IPS-11a (cell line): Measurements from ENCODE around the gene KHK.
"Not testable (repeated sequence)": the region's sequence is repeated elsewhere in the genome, so short reads cannot be mapped to it uniquely, and the experiment has no call there.

Experiments
- H3K4me3 ChIP-seq: one replicate; pipeline ENCODE4 v1.5.1; 2013; ENCODE audit warnings: low read depth, low read length, control low read depth

KHK gene

DNA sequence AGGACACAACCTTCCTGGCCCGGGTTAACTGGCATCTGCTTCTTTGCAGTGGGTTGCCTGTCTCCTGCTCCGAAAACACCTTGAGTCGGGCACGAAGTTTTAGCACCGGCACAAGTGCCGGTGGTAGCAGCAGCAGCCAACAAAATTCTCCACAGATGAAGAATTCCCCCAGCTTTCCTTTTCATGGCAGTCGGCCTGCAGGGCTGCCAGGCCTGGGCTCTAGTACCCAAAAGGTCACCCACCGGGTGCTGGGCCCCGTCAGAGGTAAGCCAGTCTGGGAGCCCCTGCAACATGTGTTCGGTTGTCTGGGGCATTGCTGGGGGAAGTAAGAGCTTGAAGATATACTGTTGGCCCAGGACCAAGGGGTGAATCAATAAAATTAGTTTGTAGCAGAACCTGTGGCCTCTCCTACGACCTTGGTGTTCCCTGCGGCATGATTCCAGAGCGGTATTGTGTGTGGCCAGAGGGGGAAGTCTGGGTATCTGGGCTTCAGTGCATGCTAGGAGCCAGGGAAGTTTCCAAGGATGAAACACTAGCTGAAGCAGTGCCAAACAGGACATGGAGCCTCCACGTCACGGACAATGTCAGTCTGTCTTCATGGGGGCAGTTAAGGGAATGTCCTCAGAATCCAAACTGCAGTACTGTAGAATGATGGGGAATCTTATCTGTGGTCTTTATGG lies 27.3 kb upstream of the KHK start:
- H3K4me3 ChIP-seq: no peak overlapping the region

GRCh38 chr2:27060323-27060722 lies 26.2 kb upstream of the KHK start:
- H3K4me3 ChIP-seq: no peak overlapping the region

GRCh38 chr2:27065128-27065527 lies 21.4 kb upstream of the KHK start:
- H3K4me3 ChIP-seq: no peak overlapping the region

GRCh38 chr2:27067385-27067784 lies 19.2 kb upstream of the KHK start:
- H3K4me3 ChIP-seq: no peak overlapping the region

DNA sequence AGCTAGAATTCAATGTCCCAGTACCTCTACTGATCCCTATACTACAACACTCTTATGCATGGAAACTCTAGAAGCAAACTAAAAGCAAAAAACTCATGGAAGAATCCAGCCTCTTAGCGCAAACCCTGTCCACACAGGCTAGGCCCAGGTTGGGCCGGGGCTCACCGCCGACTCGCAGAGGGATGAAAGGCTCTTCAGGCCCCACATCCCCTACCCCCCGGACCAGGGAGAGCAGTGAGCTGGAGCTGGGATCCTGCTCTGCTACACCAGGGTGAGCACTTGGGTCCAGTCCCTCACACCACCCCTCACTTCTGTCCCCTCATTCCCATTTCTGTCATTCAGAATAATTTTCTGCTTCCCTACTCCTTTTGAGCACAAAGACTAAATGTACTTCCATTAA lies 17.1 kb upstream of the KHK start:
- no peak overlapping the region for H3K4me3 ChIP-seq

DNA sequence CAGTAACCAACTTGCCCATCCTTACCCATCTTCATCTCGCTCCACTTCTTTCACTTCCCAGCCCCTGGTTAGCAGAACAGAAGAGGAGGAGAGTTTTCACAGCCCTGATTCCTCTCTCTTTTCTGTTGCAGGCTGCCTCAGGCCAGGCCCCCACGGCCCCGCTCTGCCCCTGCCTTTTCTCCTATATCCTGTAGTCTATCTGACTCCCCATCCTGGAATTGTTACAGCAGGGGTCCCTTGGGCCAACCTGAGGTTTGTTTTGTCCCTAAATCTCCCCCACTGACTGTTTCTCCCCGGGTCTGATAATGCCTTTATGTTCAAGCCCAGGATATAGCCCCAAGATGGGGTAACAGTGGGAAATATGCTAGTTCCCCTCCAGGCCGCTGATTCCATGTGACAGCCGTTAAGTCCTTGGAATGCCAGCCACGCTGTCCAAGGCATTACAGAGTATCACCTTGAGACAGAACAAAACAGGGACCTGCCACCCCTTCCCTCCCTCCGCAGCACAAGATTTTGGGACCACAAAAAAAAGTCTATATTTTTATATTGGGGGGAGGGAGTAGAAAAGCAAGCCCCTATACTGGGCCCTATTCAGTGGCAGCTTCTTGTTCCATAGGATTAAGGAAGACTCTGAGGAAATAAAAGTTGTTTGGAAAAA lies 16.5 kb upstream of the KHK start:
- H3K4me3 ChIP-seq: no peak overlapping the region

DNA sequence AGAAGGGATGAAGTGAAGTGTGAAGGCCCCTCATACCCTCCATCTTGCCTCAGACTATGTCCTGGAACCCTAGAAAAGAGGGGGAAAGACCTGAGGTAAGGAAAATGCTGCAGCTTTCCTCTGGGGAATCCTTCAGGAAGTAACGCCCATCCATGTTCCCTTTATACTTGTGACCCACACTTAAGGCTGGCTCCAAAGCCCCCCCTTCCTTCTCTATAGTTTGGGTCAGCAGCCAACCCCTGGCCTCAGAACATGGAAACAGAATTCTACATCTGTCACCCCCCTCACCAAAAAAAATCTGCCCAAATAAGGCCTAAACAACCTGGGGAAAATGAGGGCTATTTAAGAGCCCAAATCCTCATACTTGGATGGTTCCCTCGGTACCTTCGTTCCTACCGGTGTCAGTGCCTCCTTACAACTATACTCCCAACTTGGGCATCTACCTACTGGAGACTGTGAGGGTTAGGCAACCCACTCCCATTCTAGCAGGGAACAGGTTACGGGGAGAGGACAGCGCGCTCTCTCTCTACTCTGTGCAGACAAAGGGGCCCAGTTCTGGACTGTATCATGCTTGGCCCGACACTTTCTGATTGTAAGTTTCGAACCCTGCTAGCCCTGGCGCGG lies 15.8 kb upstream of the KHK start:
- peak overlapping the region; percentile 55 for H3K4me3 ChIP-seq

DNA sequence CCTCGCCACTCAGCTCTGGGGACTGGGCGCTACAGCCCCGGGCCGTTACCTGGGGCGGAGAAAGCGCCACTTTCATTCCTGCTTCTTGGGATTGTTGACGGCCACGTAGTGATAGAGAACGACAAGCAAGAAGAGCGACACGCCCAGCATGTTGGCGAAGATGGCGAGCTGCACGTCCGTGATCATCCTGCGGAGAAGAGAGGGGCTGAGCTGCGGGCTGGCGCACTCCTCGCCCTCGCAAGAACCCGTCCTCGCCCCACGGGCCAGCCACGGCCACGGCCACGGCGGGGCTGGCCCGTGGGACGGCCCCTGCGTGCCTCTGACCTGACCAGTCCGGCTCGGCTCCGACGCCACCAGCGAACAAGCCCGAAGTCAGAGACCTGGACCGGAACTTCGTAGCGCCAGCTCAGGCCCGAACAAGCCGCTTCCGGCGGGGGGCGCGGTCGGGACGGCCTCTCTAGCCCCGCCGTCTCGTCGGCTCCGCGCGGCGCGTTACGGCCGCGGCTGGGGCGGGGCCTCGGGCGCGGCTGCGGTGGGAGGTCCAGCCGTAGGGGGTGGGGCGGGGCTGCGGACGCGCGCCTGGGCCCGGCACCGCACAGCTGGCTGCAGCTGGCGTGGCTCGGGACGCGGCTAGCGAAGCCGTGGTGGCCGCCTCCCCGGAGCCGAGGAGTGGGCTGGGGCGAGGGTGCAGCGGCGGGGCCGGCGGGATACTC lies 15.1 kb upstream of the KHK start, which contains the start of gene OST4:
Gene OST4, minus strand, starts transcription at position 378 of the 713 bp plus-strand sequence.
- H3K4me3 ChIP-seq: peak within 1 kb of the TSS; percentile 55

- H3K4me3 ChIP-seq: peak overlapping the region; percentile 55
Measured at GRCh38 chr2:27071990-27072830, 14.4 kb upstream of the KHK start.

- H3K4me3 ChIP-seq: no peak overlapping the region
Measured at GRCh38 chr2:27072920-27073319, 13.7 kb upstream of the KHK start.

- no peak overlapping the region for H3K4me3 ChIP-seq
Measured at GRCh38 chr2:27073782-27074181, 12.8 kb upstream of the KHK start.

GRCh38 chr2:27074738-27075565 lies 11.6 kb upstream of the KHK start:
- no peak overlapping the region for H3K4me3 ChIP-seq

GRCh38 chr2:27075566-27075871 lies 11.1 kb upstream of the KHK start:
- not testable (repeated sequence) for H3K4me3 ChIP-seq

GRCh38 chr2:27076323-27076722 lies 10.2 kb upstream of the KHK start:
- H3K4me3 ChIP-seq: no peak overlapping the region

GRCh38 chr2:27077231-27077630 lies 9.3 kb upstream of the KHK start:
- H3K4me3 ChIP-seq: no peak overlapping the region

- no peak within 1 kb of the TSS for H3K4me3 ChIP-seq
Measured at GRCh38 chr2:27078267-27079194, 8.0 kb upstream of the KHK start, which contains the start of gene EMILIN1. TSS of gene EMILIN1 (plus strand) at chr2:27078615. CDS start at chr2:27079066, 451 bp downstream.

- no peak overlapping the region for H3K4me3 ChIP-seq
Measured at GRCh38 chr2:27079233-27080139, 7.1 kb upstream of the KHK start.

- H3K4me3 ChIP-seq: no peak overlapping the region
Measured at GRCh38 chr2:27080140-27080469, 6.5 kb upstream of the KHK start.
